ENCODE data around the gene PIWIL1.

The PIWIL1 gene

GRCh38 chr12:130320536-130320935 lies 17.2 kb upstream of the PIWIL1 start:
- DNase-seq (no peak), ATAC-seq (ENCODE audit: insufficient read depth, low read depth) (no peak)
- no peaks in the 10 kb centered on the region for H3K36me3 ChIP-seq (ENCODE audit: insufficient read depth, low read length)
- no peaks in the 10 kb centered on the region for H3K27me3 ChIP-seq (ENCODE audit: insufficient read depth, low read length, poor library complexity)
- no peaks in the 10 kb centered on the region for H4K20me1 ChIP-seq (ENCODE audit: insufficient read depth, low read length)
- no peak overlapping the region for H3K4me2 ChIP-seq (ENCODE audit: insufficient read depth, low read length)
- no peaks in the 10 kb centered on the region for H3K9me3 ChIP-seq (ENCODE audit: insufficient read depth, low read length, severe bottlenecking)
- H2AFZ ChIP-seq (ENCODE audit: low read depth, low read length): no peak overlapping the region
- H3K4me3 ChIP-seq (ENCODE audit: low read depth in 1 of 2, low read length in 2 of 2): no peak overlapping the region
- H3K79me2 ChIP-seq (ENCODE audit: insufficient read depth, low read length): no peaks in the 10 kb centered on the region
- no peaks in the 10 kb centered on the region; the same call in 1 of the 2 replicates for H3K4me1 ChIP-seq (ENCODE audit: insufficient read depth, low read length)
- H3K27ac ChIP-seq (ENCODE audit: low read length): no peak overlapping the region
- H3K9ac ChIP-seq (ENCODE audit: low read depth, low read length): no peak overlapping the region
- no peak for TF ChIP-seq CTCF (IDR thresholded peaks at IDR 0.05; ENCODE audit: borderline replicate concordance, extremely low read depth, low read length, poor library complexity, severe bottlenecking)
- no peak for TF ChIP-seq EZH2 (IDR thresholded peaks at IDR 0.05; ENCODE audit: borderline replicate concordance, low read depth, low read length, severe bottlenecking)

DNA sequence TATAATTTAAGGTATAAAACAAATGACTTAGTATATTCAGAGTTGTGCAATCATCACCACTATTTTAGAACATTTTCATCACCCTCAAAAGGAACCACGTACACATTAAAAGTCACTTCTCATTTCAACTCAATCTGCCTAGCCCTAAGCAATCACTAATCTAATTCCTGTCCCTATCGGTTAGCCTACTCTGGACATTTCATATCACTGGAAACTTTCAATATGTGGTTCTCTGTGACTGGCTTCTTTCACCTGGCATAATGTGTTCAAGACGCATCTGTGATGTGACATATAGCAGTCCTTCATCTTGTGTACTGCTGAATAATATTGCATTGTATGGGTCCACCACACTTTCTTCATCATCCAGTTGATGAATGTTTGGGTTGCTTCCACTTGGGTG lies 15.4 kb upstream of the PIWIL1 start:
- Histone ChIP-seq H3K79me2 (ENCODE audit: insufficient read depth, low read length) (no peaks in the 10 kb centered on the region), H3K27ac (ENCODE audit: low read length) (no peak overlapping the region), H3K9me3 (ENCODE audit: insufficient read depth, low read length, severe bottlenecking) (no peaks in the 10 kb centered on the region), H3K4me1 (ENCODE audit: insufficient read depth, low read length) (no peaks in the 10 kb centered on the region; the same call in 1 of the 2 replicates), H2AFZ (ENCODE audit: low read depth, low read length) (no peak overlapping the region), H3K9ac (ENCODE audit: low read depth, low read length) (no peak overlapping the region), H3K4me3 (ENCODE audit: low read depth in 1 of 2, low read length in 2 of 2) (no peak overlapping the region), H3K36me3 (ENCODE audit: insufficient read depth, low read length) (no peaks in the 10 kb centered on the region), H3K27me3 (ENCODE audit: insufficient read depth, low read length, poor library complexity) (peaks cover 2% of the 10 kb centered on the region), H3K4me2 (ENCODE audit: insufficient read depth, low read length) (no peak overlapping the region), H4K20me1 (ENCODE audit: insufficient read depth, low read length) (no peaks in the 10 kb centered on the region)
- DNase-seq (no peak), ATAC-seq (ENCODE audit: insufficient read depth, low read depth) (no peak)
- TF ChIP-seq CTCF (IDR thresholded peaks at IDR 0.05; ENCODE audit: borderline replicate concordance, extremely low read depth, low read length, poor library complexity, severe bottlenecking): no peak
- no peak for TF ChIP-seq EZH2 (IDR thresholded peaks at IDR 0.05; ENCODE audit: borderline replicate concordance, low read depth, low read length, severe bottlenecking)

- no peaks in the 10 kb centered on the region; the same call in 1 of the 2 replicates for H3K4me1 ChIP-seq (ENCODE audit: insufficient read depth, low read length)
- H3K4me3 ChIP-seq (ENCODE audit: low read depth in 1 of 2, low read length in 2 of 2): no peak overlapping the region
- no peak overlapping the region for H3K4me2 ChIP-seq (ENCODE audit: insufficient read depth, low read length)
- H3K36me3 ChIP-seq (ENCODE audit: insufficient read depth, low read length): no peaks in the 10 kb centered on the region
- DNase-seq (no peak), ATAC-seq (ENCODE audit: insufficient read depth, low read depth) (no peak)
- H2AFZ ChIP-seq (ENCODE audit: low read depth, low read length): no peak overlapping the region
- no peaks in the 10 kb centered on the region for H3K79me2 ChIP-seq (ENCODE audit: insufficient read depth, low read length)
- TF ChIP-seq CTCF (IDR thresholded peaks at IDR 0.05; ENCODE audit: borderline replicate concordance, extremely low read depth, low read length, poor library complexity, severe bottlenecking) (no peak), EZH2 (IDR thresholded peaks at IDR 0.05; ENCODE audit: borderline replicate concordance, low read depth, low read length, severe bottlenecking) (no peak)
- H4K20me1 ChIP-seq (ENCODE audit: insufficient read depth, low read length): no peaks in the 10 kb centered on the region
- H3K9me3 ChIP-seq (ENCODE audit: insufficient read depth, low read length, severe bottlenecking): no peaks in the 10 kb centered on the region
- H3K27ac ChIP-seq (ENCODE audit: low read length): no peak overlapping the region
- no peak overlapping the region for H3K9ac ChIP-seq (ENCODE audit: low read depth, low read length)
- H3K27me3 ChIP-seq (ENCODE audit: insufficient read depth, low read length, poor library complexity): peaks cover 2% of the 10 kb centered on the region
Measured at GRCh38 chr12:130330685-130331084, 7.0 kb upstream of the PIWIL1 start.

DNA sequence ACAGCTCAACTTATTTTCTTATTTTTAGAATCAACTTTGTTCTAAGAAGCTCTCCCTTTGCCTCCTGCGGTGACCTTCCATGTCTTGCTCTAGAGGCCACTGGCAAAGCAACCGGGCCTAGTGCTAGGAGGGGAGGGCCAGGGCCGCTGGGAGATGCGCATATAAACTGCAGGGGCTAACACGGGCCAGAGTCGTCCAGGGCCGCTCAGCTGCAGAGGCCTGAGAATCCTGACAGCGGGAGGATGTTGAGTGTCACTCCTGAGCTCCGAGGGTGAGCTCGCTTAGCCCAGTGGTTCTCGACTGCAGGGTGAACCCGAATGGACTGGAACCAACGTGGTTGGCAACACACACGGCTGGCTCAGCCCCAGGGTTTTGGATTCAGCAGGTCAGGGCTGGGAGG lies 6.5 kb upstream of the PIWIL1 start:
- DNase-seq: no peak
- Histone ChIP-seq H3K36me3 (ENCODE audit: insufficient read depth, low read length) (no peaks in the 10 kb centered on the region), H3K27me3 (ENCODE audit: insufficient read depth, low read length, poor library complexity) (peaks cover 2% of the 10 kb centered on the region), H2AFZ (ENCODE audit: low read depth, low read length) (no peak overlapping the region), H3K27ac (ENCODE audit: low read length) (no peak overlapping the region), H3K9ac (ENCODE audit: low read depth, low read length) (no peak overlapping the region), H3K79me2 (ENCODE audit: insufficient read depth, low read length) (no peaks in the 10 kb centered on the region), H4K20me1 (ENCODE audit: insufficient read depth, low read length) (no peaks in the 10 kb centered on the region), H3K4me2 (ENCODE audit: insufficient read depth, low read length) (no peak overlapping the region), H3K9me3 (ENCODE audit: insufficient read depth, low read length, severe bottlenecking) (no peaks in the 10 kb centered on the region), H3K4me1 (ENCODE audit: insufficient read depth, low read length) (no peaks in the 10 kb centered on the region; the same call in 1 of the 2 replicates), H3K4me3 (ENCODE audit: low read depth in 1 of 2, low read length in 2 of 2) (no peak overlapping the region)
- no peak for ATAC-seq (ENCODE audit: insufficient read depth, low read depth)
- TF ChIP-seq EZH2 (IDR thresholded peaks at IDR 0.05; ENCODE audit: borderline replicate concordance, low read depth, low read length, severe bottlenecking): no peak
- TF ChIP-seq CTCF (IDR thresholded peaks at IDR 0.05; ENCODE audit: borderline replicate concordance, extremely low read depth, low read length, poor library complexity, severe bottlenecking): no peak
